ENCODE results near the gene APPBP2. TPM values are rescaled to one million over a fixed set of nuclear protein-coding genes. Genes with fewer than 3 reads are reported as not detected.
"Not testable (repeated sequence)": the region's sequence is repeated elsewhere in the genome, so short reads cannot be mapped to it uniquely, and the experiment has no call there.

The APPBP2 gene
- total and polyA plus RNA-seq, 9 donors: 14.4 to 72.1 (median 53.1) TPM

DNA sequence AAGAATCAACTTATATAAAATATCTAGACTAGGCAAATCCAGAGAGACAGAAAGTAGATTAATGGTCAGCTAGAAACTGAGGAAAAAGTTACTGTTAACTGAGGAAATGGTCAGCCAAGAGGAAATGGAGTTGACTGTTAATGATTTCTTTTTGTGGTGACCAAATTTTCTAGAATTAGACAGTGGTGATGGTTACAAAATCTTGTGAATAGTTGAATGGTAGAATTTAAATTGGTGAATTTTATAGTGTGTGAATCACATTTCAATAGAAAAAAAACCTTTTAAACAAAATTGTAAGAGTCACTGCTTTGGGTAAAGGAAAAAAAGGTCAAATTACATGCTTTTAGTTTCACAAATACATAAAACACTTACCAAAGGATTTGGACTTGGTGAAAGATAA lies 30.0 kb downstream of the APPBP2 start:
- peaks cover 0 to 6% of the 10 kb centered on the region in 2 donors for H3K9me3 ChIP-seq
- intact Hi-C loops (cut with DNase I): no loop called here
- DNase-seq: no peak
- H3K4me1 ChIP-seq (ENCODE audit: insufficient read depth): peaks cover 1% of the 10 kb centered on the region
- TF ChIP-seq POLR2A (IDR thresholded peaks at IDR 0.05): no peak
- TF ChIP-seq, protein P1, sequence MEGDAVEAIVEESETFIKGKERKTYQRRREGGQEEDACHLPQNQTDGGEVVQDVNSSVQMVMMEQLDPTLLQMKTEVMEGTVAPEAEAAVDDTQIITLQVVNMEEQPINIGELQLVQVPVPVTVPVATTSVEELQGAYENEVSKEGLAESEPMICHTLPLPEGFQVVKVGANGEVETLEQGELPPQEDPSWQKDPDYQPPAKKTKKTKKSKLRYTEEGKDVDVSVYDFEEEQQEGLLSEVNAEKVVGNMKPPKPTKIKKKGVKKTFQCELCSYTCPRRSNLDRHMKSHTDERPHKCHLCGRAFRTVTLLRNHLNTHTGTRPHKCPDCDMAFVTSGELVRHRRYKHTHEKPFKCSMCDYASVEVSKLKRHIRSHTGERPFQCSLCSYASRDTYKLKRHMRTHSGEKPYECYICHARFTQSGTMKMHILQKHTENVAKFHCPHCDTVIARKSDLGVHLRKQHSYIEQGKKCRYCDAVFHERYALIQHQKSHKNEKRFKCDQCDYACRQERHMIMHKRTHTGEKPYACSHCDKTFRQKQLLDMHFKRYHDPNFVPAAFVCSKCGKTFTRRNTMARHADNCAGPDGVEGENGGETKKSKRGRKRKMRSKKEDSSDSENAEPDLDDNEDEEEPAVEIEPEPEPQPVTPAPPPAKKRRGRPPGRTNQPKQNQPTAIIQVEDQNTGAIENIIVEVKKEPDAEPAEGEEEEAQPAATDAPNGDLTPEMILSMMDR (IDR thresholded peaks at IDR 0.05): no peak
- TF ChIP-seq EP300 (IDR thresholded peaks at IDR 0.05): no peak
- H3K4me3 ChIP-seq: no peak overlapping the region
- H3K27ac ChIP-seq: no peak overlapping the region
- no peaks in the 10 kb centered on the region for H3K36me3 ChIP-seq
- H3K27me3 ChIP-seq: no peaks in the 10 kb centered on the region

DNA sequence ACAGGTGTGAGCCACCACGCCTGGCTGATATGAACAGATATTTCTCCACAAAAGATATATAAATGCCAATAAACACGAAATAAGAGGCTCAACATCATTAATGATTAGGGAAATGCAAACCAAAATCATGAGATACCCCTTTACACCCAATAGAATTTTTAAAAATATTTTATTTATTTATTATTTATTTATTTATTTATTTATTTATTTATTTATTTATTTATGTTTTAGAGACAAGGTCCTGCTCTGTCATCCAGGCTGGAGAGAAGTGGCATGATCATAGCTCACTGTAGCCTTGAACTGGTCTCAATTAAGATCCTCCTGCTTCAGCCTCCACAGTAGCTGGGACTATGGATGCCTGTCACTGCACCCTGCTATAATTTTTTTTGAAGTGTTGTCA lies 30.8 kb downstream of the APPBP2 start:
- no peak for DNase-seq
- Histone ChIP-seq H3K9me3 (peaks cover 0 to 6% of the 10 kb centered on the region in 2 donors), H3K27me3 (no peaks in the 10 kb centered on the region), H3K4me3 (no peak overlapping the region), H3K36me3 (no peaks in the 10 kb centered on the region), H3K4me1 (ENCODE audit: insufficient read depth) (peaks cover 1% of the 10 kb centered on the region), H3K27ac (no peak overlapping the region)
- 96 to 99% (median 98%) methylated on average over 2 of the region's 2 CpGs for WGBS, 3 donors
- intact Hi-C loops (cut with DNase I): no loop called here
- TF ChIP-seq POLR2A (IDR thresholded peaks at IDR 0.05) (no peak), EP300 (IDR thresholded peaks at IDR 0.05) (no peak)
- TF ChIP-seq, protein P1 (IDR thresholded peaks at IDR 0.05): no peak

DNA sequence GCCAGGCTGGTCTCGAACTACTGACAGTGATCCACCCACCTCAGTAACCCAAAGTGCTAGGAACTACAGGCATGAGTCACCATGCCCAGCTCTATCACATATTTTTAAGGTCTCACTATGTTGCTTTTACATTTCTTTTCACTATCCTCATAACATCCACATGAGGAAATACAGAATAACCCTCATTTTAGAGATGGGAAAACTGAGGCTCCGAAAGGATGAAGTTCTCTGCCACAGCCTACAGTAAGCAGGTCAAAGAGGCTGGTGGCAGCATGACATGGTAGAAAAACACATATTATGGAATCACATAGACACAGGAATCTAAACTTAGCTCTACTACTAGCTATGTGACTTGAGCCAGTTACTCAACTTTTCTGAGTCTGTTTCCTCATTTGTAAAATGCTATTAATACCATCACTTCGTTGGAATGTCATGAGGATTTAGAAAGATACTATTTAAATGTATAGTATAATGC lies 32.2 kb downstream of the APPBP2 start:
- Histone ChIP-seq H3K4me1 (ENCODE audit: insufficient read depth) (peaks cover 1% of the 10 kb centered on the region), H3K27ac (no peak overlapping the region), H3K4me3 (no peak overlapping the region), H3K36me3 (no peaks in the 10 kb centered on the region), H3K27me3 (no peaks in the 10 kb centered on the region), H3K9me3 (peaks cover 0 to 6% of the 10 kb centered on the region in 2 donors)
- no peak for DNase-seq
- 91 to 97% (median 96%) methylated on average over 3 of the region's 3 CpGs for WGBS, 3 donors
- TF ChIP-seq POLR2A (IDR thresholded peaks at IDR 0.05): no peak
- no peak for TF ChIP-seq EP300 (IDR thresholded peaks at IDR 0.05)
- TF ChIP-seq, protein P1 (IDR thresholded peaks at IDR 0.05): no peak
- intact Hi-C loops (cut with DNase I): no loop called here

DNA sequence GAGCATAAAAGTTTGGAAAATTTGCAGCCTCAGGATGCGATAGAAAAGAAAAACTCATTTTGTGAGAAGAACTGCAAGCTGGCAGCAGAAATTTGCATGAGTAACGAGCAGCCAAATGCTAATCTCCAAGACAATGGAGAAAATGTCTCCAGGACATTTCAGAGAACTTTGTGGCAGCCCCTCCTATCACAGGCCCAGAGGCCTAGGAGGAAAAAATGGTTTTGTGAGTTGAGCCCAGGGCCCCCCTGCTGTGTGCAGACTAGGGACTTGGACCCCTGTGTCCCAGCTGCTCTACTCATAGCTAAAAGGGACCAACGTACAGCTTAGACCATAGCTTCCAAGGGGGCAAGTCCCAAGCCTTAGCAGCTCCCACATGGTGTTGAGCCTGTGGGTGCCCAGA lies 34.3 kb downstream of the APPBP2 start:
- Histone ChIP-seq H3K27ac (no peak overlapping the region), H3K4me1 (ENCODE audit: insufficient read depth) (peaks cover 1% of the 10 kb centered on the region), H3K9me3 (peaks cover 0 to 6% of the 10 kb centered on the region in 2 donors), H3K27me3 (no peaks in the 10 kb centered on the region), H3K36me3 (no peaks in the 10 kb centered on the region), H3K4me3 (no peak overlapping the region)
- intact Hi-C loops (cut with DNase I): no loop called here
- no peak for DNase-seq
- TF ChIP-seq, protein P1 (IDR thresholded peaks at IDR 0.05): no peak
- TF ChIP-seq POLR2A (IDR thresholded peaks at IDR 0.05): no peak
- TF ChIP-seq EP300 (IDR thresholded peaks at IDR 0.05): no peak
- 98 to 100% (median 98%) methylated on average over 3 of the region's 3 CpGs for WGBS, 3 donors

DNA sequence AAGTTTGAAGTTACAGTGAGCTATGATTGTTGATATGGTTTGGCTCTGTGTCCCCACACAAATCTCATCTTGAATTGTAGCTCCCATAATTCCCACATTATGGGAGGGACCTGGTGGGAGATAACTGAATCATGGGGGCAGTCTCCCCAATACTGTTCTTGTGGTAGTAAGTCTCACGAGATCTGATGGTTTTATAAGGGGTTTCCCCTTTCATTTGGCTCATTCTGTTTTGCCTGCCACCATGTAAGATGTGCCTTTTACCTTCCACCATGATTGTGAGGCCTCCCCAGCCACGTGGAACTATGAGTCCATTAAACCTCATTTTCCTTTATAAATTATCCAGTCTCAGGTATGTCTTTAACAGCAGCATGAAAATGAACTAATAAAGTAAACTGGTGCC lies 35.4 kb downstream of the APPBP2 start:
- H3K36me3 ChIP-seq; intact Hi-C loops (cut with DNase I); DNase-seq; H3K27me3 ChIP-seq; H3K9me3 ChIP-seq; H3K27ac ChIP-seq; H3K4me3 ChIP-seq; H3K4me1 ChIP-seq (ENCODE audit: insufficient read depth): not testable (repeated sequence)
- WGBS, 3 donors: 94 to 100% (median 99%) methylated on average over 2 of the region's 2 CpGs
